T1000 (cell line): Measurements from ENCODE around the gene HOXA4.

ENCODE experiments used
- DNase-seq: peaks from one replicate; lab custom pipeline; 2025; ENCODE audit warnings: mixed read lengths; lab: John Stamatoyannopoulos, UW

HOXA4 gene

DNA sequence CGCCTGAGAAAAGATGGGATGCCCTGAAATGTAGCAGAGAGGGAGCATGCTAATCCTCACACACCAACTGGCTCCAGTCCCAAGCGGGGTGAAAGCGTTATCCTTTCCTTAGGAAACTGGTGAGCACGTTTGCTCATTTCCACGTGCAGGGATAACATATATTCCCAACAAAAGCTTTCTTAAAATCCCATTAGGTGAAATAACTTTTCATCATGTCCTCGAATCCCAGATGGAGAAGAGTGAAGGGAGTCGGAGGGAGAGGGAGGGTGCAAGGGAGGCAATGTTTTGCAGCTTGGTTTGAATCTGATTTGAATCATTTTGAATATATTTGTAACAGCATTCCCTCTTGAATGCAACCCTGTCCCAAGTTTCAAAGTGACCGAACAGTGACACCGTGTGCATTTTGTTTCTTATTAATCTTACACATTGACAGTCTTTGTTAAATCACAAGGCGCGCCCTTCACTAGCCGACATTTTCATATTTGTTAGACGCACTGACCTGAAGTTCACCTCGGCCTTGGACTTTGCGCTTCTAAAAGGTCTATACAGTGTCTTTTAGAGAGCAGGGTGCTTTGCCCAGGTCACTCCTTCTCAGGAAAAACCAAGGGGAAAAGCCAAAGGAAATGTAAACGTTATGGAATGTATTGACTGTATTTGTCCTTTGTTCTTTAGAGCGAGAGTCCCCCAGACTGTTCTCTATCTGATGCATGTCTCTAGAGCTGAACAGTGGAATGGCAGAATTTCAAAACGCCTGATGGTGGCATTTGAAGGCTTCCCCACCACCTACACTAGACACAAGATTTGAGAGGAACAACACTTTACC, 3.1 kb upstream of the HOXA4 start:
- DNase-seq = no peak

DNA sequence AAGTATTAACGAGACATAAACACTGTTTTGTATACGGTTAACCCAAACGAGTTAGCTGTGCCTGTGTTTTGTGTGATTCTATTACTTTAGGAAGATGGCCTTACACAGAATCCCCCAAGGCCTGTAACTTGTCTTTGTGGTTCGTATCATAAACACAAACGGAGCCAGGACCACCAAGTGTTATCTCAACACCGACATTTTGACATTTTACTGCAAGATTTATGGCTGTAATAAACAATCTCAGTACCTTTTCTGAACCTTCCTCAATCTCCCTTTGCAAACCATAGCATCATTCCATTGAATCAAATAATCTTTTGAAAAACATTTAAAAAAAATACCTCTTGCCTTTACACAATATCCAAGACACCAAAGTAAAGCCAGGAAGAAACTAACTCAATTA, 2.4 kb upstream of the HOXA4 start:
- DNase-seq = no peak

DNA sequence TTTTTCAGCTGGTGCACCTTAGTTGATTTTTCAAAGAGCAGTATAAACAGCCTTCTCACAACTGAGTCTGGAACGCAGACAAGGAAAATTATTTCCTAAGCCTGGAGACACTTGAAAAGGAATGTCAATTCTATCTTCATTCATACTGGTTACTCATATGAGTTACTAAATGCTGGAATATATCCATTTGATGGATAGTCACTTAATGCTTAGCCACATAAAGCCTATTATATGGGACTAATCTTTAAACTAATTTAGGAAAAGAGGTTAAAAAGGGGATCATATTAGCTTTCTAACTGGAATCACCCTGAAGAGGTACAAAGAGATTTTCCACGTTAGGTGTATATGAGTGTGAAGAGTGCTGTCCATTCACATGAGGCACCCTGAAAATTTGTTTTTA, 1.7 kb upstream of the HOXA4 start:
- no peak for DNase-seq

DNA sequence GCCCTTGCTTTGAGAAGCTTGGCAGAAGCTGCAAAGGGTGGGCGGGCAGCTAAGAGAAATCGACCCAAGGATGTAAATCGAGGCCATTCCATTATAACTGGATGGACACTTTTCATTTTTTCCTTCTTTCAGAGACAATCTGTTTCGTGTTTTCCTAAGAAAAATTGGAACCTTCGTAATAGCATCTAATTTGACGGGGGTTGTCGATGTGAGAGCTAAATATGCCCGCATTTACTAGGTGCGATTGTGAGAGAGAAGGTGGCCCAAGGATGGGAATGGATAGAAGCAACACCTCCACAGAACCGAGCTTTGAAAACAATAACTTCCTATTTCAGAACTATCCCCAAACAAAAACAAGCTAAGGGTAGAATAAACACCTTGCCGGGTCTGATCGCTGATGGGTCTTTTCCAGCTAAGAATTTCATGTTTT, 848 bp upstream of the HOXA4 start:
- DNase-seq = no peak

DNA sequence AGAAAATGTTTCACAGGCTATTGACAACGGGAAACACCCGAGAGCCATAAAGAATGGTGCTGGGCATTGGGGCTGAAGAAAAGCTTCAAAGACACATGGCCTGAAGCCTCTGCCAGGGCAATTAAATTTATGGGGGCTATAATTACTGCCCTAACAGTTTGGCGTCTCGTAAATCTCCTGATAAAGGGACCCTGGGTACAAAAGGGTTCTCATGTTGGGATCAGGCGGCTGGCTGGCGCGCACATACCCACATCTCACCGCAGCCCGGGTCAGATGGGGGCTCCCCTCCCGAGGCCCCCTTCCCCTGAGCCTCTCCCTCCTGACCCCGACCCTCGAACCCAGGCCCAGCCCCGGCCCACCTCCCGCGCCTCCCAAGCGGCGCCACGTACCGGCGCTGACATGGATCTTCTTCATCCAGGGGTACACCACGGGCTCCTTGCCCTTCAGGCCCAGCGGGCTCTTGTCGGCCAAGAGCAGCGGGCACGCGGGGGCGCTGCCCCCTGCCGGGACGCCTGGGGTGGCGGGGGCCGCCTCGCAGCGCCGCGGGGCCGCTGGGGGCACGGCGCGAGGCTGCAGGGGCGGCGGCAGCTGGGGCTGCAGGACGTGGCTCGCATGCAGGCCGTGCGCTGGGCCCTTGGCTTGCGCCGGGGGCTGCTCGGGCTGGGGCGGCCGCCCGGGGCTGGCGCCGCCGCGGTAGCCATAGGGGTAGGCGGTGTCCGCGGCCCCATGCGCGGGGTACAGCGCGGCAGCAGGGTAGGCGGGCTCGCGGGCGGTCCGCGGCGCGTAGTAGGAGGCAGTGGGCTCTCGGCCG, 623 bp downstream of the HOXA4 start:
- peak; percentile 42 for DNase-seq

DNA sequence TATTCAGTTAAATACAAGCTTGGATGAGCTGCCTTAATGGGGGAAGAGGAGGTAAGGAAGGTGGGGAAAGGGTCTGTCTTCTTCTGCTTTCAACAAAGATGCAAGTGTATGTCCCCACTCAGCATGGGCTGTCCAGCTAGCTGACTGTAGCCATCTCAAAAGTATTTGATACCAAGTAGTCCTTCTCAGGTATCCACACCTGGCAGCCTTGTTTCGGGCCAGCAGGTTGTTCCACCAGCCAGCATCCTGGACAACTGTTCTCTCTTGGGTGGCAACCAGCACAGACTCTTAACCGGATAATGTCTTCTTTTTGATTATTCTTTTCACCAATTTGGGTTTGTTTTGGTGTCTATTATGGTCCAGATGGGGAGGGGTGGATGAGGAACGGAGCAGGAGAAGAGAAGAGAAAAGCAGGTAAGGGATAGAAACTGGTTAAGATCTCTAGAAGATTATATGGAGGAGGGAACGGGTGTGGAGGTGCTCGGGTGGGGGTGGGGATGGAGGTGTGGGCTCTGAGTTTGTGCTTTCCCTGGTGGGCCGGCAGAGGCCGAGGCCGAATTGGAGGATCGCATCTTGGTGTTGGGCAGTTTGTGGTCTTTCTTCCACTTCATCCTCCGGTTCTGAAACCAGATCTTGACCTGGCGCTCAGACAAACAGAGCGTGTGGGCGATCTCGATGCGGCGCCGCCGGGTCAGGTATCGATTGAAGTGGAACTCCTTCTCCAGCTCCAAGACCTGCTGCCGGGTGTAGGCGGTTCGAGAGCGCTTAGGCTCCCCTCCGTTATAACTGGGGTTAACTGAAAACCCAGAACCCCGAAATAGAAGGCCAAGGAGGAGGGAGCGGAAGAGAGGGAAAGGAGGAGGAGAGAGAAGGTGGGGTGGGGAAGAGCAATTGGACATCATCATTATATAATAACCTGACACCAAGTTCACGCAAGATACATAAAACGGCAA, 1.5 kb downstream of the HOXA4 start:
- no peak for DNase-seq

DNA sequence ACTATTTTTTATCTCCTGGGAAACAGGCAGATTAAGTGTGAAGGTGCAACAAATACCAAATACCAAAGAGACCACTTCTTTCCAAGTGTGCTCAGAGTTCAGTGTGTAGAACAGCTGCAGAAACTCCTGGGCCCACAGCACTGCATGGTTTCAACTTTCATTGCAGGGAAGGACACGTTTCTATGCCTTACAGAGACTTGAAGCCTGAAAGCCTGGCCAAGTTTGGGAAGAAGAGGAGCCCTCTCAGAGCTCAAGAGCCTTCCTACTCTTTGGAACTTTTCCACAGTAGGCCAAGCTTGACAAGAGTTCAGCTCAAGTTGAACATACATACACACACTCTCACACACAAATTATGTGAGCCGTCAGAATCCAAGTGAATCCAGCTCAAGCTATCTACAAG, 2.5 kb downstream of the HOXA4 start:
- DNase-seq = no peak

DNA sequence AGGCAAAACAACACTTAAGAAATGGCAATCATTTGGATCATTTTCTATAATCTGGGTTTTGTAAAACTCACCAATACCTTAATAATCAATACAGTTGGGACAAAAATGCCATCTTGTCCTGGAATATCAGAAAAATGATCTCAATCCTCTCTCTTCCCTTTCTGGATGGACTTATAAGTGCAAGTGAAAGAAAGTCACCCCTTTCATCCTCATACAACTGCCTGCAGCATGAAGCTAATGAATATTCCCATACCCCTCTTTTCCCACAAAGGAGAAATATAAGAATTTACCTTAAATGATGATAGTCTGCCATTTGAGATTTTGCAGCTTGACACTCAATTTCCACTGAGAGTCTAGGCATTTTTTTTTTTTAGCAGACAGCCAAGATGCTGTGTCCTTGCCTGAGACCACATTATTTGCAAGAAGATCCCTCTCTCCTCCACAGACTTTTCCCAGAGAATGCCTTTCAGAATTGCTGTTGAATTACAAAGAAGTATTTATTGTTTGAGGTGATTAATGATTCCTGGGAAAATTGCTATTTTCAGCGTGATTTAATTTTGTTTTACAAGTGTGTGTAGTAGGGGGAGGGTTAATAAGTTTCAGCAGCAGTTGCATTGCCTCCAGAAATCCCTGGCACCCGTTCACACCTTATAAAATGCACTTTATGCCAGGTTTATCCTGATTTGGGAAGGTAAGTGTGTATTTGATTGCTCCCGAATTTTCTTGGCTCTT, 3.8 kb downstream of the HOXA4 start:
- DNase-seq = no peak

DNA sequence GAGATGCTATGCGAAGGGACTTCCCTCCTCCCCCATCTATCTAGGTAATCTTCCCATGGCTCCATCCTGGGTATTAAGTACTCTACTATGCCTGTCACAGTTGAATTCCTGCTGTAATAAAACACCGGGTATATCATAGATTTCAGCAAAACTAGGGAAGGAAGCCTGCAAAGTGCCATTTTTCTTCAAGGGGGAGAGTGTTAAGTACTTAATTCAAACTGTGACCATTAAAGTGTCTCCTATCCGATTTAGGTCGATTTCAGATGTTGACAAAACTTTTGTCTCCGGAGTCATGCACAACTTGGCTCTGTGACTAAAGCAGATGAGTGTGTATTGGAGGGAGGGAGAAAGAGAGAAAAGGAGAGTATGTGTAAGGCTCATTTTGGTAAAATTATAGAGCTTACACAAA, 4.6 kb downstream of the HOXA4 start:
- DNase-seq = no peak

DNA sequence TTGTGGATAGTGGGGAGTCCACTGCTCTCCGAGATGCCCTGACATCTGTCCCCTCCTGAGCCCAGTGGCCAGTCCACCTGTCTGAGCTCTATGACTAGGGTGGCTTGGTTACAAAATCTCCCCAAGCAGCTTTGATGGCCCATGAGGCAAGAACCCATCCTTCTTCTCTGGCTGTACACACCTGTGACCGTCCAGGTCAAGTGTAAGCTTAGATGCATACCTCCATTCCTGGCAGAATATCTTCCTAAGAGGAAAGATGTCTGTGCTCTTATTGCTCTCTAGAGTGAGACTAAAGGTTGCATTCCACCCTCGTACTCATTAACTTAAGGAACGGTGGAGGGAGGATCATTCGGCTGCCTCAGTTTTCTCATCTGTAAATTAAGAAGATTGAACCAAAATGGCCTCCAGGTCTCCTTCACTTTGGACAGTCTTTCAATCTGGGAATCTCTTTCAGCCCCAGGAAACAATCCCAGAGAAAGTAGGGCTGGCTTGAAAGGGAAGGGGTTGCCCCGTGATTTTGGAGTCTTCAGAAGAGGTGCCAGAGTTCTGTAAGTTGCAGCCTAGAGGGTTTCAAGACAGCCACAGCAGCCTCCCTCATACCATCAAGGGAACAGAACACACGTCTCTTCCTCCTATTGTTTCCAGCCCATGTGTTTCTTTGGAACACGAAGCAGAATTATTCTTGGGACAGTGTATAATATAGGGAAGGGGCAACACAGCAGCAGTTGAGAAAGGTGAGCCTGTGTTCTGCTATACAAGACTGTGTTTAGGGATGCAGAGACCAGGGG, 5.5 kb downstream of the HOXA4 start:
- DNase-seq = no peak

DNA sequence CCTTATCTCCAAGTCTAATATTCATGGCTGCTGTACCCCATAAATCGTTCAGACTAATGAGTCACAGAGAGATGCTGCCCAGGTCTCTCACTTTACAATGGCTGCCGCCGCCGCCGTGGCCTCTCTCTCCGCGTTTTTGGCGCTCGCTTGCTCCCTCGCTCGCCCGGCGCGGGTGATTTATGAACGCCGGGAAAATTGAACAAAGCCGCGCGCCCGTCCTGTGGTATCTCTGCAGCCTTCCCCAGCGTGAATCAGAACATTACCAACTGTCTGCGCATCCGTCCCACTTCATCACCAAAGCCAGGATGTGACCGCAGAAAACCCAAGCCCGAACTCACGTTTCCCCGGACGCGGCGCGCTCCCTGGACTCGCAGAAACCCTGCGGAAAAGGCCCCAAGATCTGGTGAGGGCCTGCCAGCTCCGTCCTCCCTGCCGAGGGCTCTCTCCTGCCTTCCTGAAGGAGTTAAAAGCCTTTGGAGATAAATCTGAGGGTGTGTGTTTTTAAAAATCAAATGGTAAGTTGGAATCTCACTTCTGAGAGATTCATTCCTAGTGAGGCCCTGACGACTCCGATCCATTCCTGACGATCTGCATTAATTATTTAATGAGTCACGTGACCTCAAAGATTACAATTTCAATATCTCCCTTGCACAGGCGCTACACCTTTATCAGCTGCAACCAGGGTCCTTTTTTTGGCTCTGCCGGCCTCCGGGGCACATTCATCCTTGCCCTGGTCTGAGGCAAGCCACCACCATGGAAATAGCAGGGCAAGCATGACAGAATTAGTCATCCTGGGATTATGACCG, 6.3 kb downstream of the HOXA4 start:
- DNase-seq = peak; percentile 41

DNA sequence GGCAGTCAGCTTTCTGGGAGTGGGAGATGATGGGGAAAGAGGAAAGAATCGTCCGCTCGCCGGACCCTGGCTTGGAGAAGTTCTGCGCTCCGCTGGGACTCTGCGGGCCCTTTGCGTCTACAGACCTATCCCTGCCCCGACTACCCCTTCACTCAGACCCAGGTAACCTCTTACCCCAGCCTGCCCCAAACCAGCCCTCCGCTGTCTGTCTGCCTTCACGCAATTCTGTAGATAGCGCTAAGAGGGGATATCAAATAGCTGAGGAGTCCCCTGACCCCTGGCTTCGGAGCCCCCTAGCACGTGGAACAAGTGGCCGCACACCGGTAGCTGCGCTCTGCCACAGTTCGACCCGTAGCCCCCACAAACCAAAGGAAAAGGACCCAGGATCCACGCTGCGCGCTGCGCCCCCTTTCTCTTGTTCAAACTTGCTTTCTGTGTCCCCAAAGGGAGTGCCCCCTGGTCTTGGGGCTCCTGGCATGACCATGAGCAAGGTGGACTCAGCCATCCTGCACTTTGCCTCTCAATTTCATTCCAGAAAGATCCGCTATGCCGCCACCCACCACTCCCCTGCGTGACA, 7.0 kb downstream of the HOXA4 start:
- no peak for DNase-seq

DNA sequence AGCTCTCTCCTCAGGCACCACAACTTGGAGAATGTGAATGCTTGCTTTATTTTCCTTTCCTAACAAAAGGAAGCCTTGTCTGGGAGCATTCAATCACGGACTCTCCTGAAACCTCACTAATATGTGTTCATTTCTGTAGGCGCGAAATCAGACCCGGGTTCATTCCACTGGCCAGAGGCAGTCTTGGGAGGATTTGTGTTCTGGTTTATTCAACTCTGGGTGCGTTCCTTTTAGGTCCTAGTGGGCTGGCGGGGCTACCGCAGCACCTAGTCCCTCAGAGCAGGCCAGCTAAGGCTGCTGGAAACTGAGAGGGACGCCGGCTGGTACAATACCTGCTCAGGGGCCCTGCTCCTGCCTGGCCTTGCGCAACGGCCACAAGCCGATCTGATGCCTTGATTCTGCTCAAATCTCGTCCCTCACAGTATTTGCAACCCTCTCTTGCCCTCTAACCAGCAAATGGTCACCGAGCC, 7.5 kb downstream of the HOXA4 start:
- no peak for DNase-seq

DNA sequence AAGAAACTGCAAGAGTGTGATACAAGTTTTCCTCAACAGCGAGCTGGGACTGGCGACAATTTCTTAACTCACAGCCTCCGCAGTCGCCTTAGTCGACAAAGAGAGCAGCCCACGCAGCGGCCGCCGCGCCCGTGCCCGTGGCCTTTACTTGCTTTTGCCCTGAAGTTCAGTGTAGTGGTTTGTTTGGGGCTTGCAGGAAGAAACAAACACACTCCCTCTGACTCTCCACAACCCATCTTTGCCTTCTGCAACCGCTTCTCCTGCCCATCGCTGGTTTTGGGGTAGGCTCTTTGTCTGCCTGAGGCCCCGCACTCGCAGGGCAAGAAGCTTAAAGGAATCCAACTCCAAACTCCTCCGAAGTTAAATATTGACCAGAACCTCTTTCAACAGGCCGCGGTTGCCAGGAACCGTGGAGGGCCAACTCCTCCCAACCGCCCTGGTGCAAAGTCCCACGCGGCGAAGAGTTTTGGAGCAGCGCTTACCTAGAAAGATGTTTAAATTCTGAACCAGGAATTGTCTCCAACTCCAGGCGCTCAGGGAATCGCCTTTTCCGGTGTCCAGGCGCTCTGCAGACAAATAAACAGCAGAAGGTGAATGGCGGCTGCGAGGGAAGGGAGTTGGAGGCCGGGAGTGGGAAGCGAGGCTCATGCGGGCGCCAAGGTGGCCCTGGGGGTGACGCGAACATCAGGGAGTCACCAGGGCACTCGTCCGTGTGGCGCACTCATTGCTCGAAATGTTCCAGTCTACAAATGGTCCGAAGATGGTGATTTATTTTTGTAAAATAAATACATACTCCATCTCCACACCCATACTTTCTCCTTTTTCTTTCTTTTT, 8.3 kb downstream of the HOXA4 start:
- DNase-seq = no peak

DNA sequence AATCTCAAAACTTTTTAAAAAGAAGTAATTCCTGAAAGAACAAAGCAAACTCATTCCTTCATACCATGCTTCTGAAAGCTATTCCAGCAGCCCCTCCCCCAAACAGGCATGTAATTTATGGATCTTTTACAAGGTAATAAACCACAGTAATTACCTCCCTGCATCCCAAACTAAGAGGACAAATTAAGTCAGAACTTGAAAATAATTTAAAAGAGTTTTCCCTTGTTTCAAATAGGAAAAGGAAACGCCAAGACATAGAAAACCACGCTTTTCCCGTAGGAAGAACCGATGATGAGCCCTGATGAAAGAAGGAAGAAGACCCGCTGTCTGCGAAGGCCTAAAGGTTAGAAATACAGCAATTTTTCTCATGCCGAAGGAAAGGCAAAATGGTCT, 8.9 kb downstream of the HOXA4 start:
- DNase-seq = no peak

DNA sequence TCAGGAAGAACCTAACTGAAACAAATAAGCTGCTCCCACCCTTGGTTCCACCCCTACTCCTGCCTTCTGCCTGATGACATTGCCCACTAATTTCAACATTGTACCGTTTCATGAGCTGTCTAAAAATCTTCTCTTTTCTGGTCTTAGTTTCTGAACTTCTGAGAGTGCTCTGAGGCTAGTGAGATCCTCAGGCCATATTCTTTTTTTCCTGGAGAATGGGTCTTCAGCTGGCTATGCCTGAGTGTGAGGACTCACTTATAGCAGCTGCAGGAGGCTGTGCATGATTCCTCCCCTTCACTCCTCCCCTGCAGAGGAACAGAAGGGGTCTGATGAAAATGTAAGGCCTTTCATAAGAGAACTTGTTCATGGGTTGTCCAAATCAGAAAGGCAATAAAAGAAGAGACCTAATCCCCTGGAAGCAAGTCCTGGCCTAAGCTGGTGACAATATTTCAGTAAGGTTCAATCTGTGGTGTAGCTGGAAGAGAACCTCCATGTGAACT, 11.1 kb downstream of the HOXA4 start:
- no peak for DNase-seq

DNA sequence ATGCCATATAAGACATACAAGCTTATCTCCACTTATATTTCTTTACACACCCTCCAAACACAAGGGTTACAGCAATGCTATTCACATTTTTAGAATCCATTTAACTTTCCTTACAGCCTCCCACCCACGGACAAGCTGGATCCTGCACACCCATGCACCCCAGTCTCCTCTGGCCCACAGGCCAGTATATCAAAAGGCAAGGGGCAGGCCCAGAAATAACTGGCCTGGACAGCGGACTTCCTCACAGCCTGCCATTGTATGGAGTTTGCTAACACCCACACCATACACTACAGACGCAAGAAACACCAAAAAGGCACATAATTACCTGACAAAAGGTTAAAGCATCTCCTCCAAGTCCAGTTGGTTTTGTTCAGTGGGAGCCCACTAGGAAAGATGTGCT, 12.0 kb downstream of the HOXA4 start:
- no peak for DNase-seq

DNA sequence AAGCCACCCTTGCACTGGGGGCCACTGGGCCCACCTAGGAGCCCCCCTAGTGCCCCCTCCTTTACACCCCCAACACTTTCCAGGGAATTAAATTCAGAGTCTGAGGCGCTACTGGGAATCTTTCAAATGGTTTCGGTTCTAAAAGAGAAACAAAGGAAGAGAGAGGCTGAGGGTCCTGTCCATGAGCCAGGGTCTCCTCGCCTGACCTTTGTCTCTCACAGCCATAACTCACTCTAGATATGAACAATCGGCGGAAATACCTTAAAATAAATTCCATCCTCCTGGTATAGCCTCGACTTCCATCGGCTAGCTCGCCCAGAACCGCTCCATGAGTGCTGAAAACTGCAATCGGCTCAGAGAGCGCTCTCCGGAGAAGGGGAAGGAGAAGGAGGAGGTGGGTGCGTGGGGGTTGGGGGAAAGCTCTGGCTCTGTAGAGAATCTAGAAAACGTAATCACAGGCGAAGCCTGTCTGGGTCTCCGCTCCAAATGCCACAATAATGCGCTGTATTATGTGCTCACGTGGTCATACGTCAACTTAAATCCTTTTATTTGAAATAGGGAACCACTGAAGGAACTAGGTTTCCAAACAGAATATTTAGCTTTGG, 12.6 kb downstream of the HOXA4 start:
- DNase-seq = no peak
